GM19468 (cell line): ENCODE results near the gene COL4A1.

Experiments
- ATAC-seq: cut with Tn5 transposase; IDR thresholded peaks from one replicate; pipeline ENCODE4 v1.9.1; 2021; ENCODE audit warnings: mild to moderate bottlenecking, moderate library complexity, moderate number of reproducible peaks; ENCODE audit not compliant: unreplicated experiment; ENCODE audit errors: extremely low read depth

COL4A1 gene

DNA sequence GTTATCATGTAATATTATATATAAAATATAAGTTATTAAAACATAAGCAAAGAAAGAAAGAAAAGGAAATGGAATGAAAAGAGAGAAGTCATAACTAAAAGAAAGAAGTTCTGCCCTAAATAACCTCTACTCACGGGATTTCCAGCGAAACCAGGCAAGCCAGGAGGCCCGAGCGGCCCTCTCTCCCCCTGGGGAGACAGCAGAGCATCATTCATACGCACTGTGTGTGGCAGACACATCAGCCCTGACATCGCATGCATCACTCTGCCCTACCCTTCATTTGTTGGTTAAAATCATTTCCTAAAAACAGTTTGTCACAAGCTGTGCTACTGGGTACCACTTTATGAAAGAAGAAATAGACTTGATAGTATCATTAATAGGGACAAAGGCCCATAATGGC is 95.2 kb downstream of the COL4A1 start:
- no peak for ATAC-seq

DNA sequence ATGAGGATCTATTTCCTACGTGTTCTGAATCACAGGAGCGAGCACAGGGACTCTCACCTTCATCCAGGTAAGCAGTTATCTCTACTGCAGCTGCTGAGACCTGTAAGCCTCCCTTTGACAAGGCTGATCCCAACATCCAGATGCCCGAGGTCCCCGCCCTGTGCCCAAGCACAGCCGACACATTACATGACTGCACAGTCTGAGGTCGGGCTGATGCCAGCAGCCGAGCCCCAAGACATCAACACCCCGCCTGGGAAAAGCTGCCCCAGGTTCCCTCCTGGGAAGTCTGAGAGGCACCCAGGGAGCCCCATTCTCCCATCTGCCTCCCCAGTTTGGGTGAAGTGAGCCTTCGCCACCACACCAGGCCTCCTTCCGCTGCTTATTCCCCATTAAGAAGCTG is 95.9 kb downstream of the COL4A1 start:
- no peak for ATAC-seq

DNA sequence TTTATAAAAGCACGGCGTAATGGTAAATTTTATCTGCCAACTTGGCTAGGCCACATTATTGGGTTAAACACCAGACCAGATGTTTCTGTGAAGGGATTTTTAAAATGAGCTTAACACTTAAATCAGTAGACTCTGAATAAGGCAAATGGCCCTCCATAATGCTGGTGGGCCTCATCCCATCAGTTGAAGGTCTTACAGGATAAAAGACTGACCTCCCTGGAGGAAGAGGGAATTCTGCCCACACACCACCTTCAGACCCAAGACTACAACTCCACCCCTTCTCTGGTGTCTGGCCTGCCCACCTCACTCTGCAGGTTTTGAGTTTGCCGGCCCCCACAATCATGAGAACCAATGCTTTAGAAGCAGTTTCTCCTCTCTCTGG is 96.4 kb downstream of the COL4A1 start:
- no peak for ATAC-seq

DNA sequence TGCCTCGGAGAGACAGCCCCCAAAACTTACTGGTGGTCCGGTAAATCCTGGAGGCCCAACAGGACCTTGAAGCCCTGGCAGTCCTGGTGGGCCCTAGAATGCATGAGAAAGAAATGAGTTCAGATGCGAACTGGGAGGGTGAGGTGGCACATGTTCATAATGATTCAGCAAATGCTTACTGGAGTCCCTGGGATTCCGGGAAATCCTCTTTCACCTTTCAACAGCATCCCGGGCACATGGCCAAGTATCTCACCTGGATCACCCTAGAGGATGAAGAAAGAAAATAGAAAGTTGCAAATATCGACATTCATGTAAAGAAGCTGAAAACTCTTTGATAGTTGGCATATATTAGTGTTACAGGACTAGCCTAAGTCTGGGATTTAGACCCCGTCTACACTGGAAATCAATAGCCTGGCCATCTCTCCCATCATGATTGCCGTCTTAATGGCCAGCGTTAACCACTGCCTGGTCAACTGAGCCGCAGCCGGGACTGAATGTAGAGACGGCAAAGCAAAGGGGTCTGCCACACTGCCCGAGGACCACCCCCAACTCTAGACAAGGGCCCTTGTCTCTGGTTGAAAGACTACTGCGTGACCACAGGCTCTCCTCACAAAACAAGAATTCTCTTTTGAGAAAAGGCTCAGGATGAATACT is 96.9 kb downstream of the COL4A1 start:
- no peak for ATAC-seq

DNA sequence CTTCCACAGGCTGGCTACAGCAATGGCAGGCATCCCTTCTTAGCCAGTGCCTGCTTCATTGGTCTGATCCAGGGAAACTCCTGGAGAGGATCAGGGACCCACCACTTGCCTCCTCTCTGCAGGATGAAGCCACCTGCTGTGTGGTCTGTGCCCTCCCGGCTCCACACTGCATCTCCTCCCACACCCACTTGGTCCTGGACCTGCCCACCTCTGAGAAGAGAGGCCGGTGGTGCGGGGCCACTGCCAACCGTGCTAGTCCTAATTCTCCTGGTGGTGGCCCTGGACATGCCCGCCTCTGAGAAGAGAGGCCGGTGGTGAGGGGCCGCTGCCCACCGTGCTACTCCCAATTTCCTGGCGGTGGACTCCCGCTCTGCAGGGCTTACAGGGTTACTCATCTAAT is 98.8 kb downstream of the COL4A1 start:
- ATAC-seq = no peak

DNA sequence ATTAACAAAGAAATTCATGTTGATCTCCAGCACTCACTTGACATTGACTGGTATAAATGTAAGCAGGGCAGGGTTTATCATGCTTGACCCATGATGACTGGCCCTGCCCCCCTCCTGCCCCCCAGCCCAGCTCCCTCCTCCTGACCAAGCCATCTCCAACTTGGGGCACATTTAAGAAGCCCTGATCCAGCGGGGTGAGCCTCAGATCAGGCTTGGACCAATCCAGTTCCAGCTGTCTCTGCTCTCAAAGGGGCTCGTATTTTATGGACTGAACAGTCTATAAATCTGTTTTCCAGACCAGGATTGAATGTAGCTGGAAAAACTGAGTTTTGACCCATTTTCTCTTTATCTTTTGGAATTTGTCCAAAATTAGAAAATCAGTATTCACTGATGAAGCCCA is 100.0 kb downstream of the COL4A1 start:
- ATAC-seq = no peak

DNA sequence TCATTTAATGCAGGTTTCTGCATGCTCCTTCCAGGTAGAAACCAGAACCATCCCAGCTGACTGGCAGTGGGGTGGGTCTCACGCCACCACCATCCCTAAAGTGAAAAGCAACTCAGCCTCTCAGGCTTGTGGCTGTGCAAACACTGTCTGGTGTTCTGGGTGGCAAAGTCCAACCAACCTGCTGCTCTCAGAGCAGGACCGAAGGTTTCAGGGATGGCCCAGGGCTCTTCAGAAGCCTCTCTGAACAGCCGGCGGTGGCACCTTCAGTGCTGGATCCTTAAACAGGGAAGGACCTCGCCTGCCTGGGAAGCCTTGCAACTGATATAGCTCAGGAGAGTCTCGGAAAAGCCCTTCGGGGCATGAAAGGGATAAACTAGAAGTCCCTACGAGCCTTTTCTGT is 100.8 kb downstream of the COL4A1 start:
- ATAC-seq = no peak

DNA sequence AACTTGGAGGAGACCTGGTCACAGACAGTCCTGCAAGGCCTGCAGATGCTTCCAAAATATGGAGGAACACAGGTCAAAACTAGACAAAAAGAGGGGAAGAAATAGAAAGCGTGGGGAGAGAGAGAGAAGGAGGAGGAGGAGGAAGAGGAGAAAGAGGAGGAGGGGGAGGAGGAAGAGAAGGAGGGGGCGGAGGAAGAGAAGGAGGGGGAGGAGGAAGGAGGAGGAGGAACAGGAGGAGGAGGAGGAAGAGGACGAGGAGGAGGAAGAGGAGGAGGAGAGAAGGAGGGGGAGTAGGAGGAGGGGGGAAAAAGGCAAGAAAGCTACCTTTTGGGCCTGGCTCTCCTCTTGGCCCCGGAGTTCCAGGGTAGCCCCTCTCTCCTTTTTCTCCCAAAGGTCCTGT is 105.8 kb downstream of the COL4A1 start:
- no peak for ATAC-seq

DNA sequence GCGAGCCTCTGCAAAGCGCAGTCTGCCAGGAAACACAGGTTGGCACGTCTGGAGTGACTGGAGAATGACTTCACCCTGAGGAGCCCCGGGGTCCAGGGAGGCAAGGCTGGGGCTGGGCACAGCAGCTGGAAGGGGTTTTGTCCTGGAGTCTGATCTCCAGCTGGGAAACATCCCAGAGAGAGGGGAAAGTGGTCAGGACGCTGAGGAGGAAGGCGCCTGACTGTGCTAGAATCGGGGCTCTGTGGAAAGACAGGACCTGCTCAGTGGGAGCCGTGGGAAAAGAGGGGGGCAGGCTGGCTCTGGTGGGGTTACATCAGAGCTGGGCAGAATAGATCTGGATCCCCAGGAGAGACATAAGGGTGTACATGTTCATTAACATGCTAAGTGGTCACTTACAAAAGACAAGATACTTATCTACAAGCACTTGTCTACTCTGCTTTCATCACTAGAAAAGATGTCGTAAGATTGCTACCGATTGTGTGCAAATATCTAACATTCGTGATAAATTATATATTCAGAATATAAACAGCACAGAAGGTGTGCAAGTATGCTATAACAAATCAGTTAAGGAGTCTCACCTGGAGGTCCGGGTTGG is 106.6 kb downstream of the COL4A1 start:
- no peak for ATAC-seq

DNA sequence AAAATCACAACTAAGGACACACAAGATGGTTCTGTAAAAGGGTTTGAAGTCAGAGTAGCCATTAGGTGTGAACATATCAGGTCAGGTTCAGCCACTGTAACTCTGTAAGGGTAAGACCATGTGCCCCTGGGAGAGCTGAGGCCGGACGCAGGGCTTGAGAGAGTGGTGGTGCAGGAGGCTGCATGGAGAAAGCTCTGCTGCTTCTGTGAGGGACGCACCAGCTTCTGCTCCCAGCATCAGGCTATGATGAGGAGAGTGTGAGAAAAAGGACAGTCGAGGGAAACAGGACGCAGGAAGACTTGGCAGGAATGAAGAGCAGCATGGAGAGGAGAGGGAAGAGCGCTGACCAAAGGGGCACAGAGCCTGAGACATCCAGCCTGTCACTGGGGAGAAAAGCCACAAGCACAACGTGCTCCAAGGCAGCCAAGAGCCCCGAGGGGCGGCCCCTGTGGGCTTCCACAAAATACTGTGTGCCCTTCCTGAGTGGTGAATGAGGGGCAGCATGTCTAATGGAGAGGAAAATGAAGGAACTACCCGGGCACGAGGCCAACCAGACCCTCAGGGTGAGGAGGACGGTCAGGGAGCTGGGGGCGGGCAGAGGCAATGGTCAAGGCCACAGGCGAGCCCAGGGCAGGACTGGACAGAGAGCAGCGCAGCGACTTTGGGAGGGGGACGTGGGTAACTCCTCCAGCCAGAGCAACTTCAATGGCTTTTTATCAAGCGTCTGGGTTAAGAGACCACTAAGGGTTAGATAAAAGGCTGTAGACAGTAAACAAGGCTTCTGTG is 107.7 kb downstream of the COL4A1 start:
- no peak for ATAC-seq

DNA sequence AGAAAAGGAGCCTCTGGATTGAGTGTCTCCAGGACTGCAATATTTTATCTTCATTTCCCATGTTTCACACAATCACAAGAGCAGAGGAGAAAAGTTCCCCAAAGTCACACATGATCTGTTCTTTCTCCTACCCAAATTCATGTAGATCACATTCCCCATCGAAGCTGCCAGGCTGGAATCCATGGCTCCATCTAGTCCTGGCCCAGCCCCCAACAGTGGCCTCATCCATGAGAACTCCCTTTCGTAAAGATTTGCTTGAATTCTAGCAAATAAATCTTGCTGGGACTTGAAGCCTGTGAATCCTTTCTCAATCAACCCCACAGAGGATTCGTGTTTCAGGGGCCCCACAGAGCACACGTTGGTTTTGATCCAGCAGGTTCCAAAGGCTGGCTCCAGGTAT is 109.5 kb downstream of the COL4A1 start:
- ATAC-seq = no peak

DNA sequence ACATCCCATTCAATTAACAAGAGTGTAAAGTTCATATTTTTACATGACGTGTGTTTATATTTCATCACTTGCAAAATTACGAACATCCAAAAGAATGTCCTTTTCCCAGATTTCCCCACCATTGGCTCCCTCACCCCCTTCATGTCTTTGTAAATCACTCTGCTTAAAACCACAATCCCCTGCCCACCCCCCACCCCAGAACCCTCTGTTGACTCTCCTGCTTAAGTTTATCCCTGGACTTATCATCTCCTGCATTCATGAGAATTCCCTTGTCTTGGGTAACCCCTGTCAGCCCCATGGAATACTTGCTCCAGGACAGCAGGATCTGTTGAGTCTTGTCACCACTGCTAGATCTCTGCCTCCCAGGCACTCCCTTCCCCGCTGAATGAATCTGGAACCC is 109.9 kb downstream of the COL4A1 start:
- no peak for ATAC-seq

DNA sequence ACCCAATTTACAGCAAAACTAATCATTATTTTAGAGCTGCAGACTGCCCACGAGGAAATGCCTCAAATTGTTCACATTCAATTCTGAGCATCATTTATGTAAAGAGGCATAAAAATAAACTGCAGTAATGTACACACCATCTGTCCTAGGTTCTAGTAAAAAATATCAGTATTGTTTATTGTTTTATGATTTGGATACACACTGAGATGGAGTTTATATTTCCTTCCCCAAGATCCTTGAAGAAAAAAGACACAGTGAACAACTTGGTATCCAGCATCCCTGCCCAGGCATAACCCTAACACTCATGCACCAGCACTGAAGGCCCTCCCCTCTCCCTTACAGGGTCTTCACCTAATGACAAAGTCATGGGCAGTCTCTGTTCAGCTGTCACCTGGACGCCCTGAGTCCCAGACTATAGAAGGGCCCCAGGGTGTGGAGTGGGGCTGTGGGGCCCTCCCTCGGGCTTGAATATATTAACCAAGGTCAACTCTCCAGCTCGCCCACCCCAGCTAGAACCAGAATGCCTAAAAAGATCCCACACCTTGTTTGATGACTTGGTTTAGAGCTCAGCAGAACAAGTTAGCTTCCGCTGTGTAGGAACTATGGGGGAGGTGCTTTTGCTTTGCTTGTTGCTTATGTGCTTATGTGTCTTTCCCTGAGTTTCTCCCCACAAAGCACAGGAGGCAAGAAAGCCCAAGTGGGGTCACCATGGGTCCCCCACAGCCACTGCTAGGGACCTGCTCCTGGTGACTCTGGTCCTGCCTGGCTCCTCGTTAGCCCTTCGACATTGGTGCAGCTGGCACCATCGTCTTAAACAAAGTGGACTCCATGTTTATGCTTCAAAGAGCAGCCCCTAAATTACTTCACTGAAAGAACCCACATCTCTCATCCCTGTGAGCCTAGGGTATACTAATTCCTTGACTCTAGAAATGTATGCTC is 111.1 kb downstream of the COL4A1 start:
- ATAC-seq = no peak

DNA sequence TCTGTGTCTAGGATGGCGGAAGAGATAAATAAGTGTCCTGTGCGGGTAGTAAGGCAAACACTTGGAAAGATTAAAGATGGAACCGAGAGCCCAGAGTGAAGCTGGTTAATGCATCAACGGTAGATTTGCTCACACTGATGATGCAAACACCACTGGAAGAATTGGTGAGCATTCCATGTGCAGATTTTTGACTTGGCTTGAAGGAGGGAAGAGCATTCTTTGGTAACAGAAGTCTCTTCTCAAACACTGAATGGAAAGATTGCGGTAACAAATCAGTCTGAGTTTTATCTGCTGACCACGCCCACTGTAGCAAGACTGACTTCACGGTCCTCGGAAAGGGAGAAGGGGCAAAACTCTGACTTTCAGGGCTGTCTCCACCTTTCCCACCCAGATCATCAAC is 112.5 kb downstream of the COL4A1 start:
- ATAC-seq = no peak

DNA sequence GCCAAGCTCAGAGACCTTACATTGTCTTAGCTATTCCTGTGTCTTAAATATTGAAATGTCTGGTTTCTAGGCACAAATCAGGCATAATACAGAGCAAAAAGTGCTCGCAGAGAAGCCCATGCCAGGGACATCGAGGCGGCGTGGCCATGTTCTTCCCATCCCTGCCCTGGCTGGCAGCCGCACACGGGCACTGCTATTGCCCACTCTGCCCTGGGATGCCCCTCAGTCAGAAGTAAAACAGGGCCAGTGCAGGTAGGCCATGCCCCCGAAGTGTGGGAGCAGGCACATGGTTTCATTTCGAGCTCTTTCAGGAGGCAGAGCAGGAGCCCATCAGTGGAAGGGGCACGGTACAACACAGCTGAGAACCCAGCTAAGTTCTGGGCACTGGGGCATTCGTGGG is 113.5 kb downstream of the COL4A1 start:
- no peak for ATAC-seq

DNA sequence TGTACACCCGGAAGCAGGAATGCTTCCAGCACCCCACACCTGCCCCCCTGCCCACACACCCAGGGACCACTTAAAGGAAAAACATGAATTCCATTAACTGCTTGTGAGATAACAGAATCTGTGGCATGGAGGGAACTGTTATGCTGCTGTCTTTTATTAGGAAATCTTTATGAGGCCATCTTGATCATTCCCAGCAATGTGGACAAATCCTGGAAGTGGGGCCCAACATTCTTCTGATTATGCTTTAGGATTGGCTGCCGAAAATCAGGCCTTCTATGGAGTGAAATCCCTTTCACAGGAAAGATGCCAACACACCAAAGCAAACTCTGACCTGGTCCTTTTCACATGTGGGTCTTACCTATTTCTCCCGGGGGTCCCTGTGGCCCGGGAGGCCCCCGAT is 114.5 kb downstream of the COL4A1 start:
- no peak for ATAC-seq

DNA sequence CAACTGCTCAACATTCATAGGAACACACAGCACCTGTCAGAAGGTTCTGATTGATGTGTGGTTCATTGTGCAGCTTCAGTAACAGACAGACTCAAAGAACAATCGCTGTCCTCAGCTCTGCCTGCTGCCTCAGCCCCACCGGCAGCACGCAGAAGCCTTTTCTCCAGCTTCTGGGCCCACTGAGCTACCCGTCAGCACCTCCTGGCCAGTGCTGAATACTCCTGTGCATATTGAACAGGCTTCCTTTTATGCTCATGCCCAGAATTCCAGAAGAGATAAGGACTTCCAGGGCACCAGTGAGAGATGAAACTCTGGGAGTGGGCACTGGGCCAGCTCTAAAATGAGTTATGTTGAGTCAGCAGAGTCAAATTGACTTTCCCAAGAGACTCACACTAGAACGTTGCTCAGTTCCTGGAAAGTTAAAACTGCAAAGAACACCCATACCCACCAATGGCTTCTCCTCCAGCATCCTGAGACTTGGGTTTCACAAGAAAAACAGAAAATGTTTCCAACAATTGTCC is 119.3 kb downstream of the COL4A1 start:
- no peak for ATAC-seq

DNA sequence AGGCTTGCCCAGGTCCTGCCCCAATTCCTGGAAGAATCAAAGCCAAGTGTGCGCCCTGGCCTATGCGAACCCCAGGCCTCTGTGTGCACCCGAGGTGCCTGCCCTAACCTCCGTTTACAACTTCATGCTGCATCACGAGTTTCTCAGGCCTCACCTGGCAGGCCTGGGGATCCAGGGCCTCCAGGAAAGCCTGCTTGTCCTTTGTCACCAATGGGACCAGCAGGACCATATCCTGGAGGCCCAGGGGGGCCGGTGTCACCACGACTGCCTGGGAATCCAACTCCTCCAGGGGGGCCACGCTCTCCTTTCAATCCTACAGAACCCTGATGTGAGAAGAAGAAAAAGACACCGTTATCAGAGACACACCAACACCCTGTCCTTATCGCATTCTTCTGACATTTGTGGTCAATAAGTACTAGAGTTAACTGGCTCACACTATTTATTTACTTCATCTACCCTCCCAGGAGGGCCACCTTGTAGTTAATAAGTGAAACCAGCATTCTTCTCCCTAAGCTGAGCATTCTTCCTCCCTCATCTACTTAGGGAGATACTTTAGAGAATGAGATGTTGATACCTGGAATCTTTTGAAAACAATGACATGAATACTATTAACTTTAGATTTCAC is 120.6 kb downstream of the COL4A1 start:
- ATAC-seq = no peak

DNA sequence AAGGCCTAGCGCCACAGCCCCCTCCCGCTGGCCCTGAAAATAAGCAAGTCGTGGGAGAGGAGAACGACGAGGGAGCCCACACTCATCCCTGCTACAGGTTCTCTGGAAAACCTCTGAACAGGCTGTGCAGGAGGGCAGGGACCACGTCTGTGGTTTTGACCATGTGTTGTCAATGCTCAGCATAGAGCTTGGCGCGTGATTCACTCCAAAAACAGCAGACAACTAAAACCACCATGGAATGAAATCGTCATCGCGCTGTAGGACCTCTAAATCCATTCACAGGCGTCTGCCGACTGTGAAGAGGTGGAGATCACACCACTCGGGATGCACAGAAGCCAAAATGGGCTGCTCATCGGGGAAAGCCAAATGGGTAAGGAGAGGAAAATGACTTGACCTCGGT is 121.3 kb downstream of the COL4A1 start:
- ATAC-seq = no peak

DNA sequence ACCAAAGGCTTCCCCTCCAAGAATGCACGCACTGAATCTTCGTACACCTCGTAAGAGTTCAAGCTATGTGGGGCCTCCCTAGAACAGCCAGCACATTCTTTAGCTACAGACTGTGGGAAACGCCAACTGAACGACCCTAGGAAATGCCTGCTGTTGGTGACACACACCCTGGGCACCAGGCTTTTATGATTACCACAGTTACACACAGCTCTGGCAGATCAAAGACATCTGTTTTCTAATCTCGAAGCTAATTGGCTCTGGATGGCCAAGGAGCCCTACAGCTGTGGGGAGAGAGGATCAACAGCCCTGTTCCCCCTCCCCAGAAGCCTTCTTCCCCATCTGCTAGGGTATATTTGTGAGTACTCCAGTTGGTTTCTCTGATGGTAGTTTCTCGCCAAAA is 123.0 kb downstream of the COL4A1 start:
- ATAC-seq = no peak
